NB4 (cell line): ENCODE measurements around the gene ZMYND11.

Source experiments
- DNase-seq: peaks from one replicate; pipeline ENCODE4 v3.0.0; 2010; ENCODE audit warnings: low read depth
- H3K4me3 ChIP-seq: one replicate; pipeline ENCODE4 v1.5.1; 2011; ENCODE audit warnings: mild to moderate bottlenecking, low read depth, low read length, moderate library complexity
- MYC ChIP-seq: IDR thresholded peaks from 2 replicates; pipeline ENCODE4 v1.6.1; 2011; ENCODE audit warnings: low read depth, low read length
- POLR2A ChIP-seq: IDR thresholded peaks from 2 replicates; pipeline ENCODE4 v1.6.1; 2011; ENCODE audit warnings: mild to moderate bottlenecking; ENCODE audit not compliant: insufficient read length; ENCODE audit errors: extremely low read depth
- TF ChIP-seq, protein P1 (sequence below): IDR thresholded peaks from one replicate; pipeline ENCODE4 v1.5.1; 2012; ENCODE audit warnings: low read depth, low read length
- TF ChIP-seq, protein P2 (sequence below): IDR thresholded peaks from 2 replicates; pipeline ENCODE4 v1.6.1; 2011; ENCODE audit warnings: low read depth, low read length

The ZMYND11 gene

DNA sequence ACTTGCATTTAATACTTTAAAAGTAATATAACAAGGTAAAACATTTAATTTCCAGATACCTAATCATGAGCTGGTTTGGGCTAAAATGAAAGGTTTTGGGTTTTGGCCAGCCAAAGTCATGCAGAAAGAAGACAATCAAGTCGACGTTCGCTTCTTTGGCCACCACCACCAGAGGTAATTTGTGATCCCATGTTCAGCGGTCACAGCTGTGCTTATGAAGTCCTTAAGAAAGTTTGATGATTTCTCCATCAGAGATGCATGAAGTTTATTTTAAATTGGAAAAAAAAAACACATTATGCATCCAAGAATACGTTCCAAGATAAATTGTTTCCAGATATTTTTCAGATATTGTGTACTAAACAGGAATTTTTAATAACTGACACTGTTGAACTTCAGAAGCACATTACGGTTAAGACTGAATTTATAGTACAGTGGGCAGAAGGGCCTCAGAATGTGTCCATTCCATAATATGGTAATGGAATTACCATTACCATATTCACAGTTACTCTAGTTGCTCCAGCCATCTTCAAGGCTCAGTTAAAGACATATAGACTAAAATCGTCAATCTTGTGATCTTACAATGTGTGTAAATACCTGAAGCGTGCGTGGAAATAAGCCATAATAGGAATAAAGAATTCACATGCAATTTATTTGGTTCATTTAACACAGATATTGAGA is 106.8 kb downstream of the ZMYND11 start:
- TF ChIP-seq, protein P1, sequence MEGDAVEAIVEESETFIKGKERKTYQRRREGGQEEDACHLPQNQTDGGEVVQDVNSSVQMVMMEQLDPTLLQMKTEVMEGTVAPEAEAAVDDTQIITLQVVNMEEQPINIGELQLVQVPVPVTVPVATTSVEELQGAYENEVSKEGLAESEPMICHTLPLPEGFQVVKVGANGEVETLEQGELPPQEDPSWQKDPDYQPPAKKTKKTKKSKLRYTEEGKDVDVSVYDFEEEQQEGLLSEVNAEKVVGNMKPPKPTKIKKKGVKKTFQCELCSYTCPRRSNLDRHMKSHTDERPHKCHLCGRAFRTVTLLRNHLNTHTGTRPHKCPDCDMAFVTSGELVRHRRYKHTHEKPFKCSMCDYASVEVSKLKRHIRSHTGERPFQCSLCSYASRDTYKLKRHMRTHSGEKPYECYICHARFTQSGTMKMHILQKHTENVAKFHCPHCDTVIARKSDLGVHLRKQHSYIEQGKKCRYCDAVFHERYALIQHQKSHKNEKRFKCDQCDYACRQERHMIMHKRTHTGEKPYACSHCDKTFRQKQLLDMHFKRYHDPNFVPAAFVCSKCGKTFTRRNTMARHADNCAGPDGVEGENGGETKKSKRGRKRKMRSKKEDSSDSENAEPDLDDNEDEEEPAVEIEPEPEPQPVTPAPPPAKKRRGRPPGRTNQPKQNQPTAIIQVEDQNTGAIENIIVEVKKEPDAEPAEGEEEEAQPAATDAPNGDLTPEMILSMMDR, result no peak
- TF ChIP-seq MYC (no peak), POLR2A (no peak)
- TF ChIP-seq, protein P2, sequence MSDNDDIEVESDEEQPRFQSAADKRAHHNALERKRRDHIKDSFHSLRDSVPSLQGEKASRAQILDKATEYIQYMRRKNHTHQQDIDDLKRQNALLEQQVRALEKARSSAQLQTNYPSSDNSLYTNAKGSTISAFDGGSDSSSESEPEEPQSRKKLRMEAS, result no peak
- DNase-seq, result no peak
- H3K4me3 ChIP-seq, result no peak overlapping the region

DNA sequence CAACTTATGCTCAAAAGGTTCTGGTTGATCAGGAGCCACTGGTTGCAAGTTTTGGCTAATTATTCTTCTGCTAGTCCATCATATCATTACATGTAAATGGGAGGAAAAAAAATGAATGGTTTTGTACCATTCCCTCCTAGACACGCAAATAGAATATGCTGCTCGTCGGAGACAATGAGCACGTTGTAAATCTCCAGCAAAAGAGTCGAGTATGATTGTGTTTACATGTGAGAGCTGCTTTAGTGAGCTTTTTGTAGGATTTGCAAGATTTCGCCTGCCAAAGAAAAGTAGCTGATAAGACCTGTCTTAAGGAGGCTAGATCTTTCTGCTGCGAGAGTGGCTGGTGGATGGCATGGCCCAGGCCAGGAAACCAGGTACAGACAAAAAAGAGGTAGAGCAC is 109.0 kb downstream of the ZMYND11 start:
- TF ChIP-seq, protein P2, result no peak
- TF ChIP-seq, protein P1, result no peak
- no peak for TF ChIP-seq POLR2A
- no peak for TF ChIP-seq MYC
- H3K4me3 ChIP-seq, result no peak overlapping the region
- no peak for DNase-seq

GRCh38 chr10:246431-246830 is 111.2 kb downstream of the ZMYND11 start:
- no peak overlapping the region for H3K4me3 ChIP-seq
- TF ChIP-seq, protein P2, result no peak
- TF ChIP-seq, protein P1, result no peak
- no peak for TF ChIP-seq POLR2A
- no peak for TF ChIP-seq MYC
- no peak for DNase-seq

GRCh38 chr10:247480-247879 is 112.2 kb downstream of the ZMYND11 start:
- no peak overlapping the region for H3K4me3 ChIP-seq
- TF ChIP-seq, protein P2, result no peak
- TF ChIP-seq, protein P1, result no peak
- TF ChIP-seq POLR2A (no peak), MYC (no peak)
- no peak for DNase-seq

GRCh38 chr10:248307-248706 is 113.1 kb downstream of the ZMYND11 start:
- TF ChIP-seq MYC (no peak), POLR2A (no peak)
- TF ChIP-seq, protein P1, result no peak
- no peak for DNase-seq
- H3K4me3 ChIP-seq, result no peak overlapping the region
